Germinal center (tissue), 1 donor: ENCODE results near the gene RNF114.
"Not testable (repeated sequence)": the region's sequence is repeated elsewhere in the genome, so short reads cannot be mapped to it uniquely, and the experiment has no call there.

Source experiments
- DNase-seq: peaks from one replicate; pipeline ENCODE4 v3.0.0; 2012; ENCODE audit warnings: mixed read lengths, low spot score

RNF114 gene

DNA sequence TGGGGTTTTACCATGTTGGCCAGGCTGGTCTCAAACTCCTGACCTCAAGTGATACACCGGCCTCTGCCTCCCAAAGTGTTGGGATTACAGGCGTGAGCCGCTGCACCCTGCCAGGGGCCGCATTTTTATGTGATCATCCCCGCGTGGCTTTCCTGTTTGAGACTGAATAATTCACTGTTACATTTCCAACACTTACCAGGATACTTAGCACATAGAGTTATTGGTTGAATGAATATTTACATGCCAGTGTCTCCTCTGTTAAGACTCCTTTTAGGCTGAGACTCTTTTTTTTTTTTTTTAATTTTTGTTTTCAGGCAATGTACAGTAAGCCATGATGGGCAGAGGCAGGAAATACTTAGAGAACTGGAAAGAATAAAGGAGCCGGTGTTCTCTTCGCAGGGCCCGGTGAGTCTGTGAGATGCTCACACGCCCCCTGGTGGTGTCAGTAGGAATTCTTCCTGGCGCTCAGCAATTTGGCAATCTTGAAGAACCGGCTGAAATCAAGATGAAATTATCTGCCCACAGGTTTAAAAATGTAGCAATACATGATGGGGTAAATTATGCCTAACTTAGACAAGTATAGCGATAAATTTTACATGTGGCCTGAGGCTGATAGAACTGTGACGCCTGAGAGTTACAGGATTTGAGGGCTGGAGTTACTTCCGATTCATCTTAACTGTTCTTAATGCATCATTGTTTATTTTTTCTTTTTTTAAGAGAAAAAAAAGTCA lies 7.6 kb upstream of the RNF114 start:
- DNase-seq = peak; percentile 72

DNA sequence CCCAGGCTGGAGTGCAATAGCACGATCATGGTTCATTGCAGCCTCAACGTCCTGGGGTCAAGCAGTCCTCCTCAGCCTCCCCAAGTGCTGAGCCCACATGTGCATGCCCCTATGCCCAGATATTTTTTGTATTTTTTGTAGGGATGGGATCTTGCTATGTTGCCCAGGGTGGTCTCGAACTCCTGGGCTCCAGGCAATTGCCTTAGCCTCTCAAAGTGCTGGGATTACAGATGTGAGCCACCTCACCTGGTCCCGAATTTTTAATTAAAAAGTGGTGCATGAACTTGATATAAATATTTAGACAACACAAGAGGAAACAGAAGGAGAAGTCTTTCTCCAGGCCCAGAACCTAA lies 7.1 kb upstream of the RNF114 start:
- DNase-seq = no peak

- no peak for DNase-seq
These were observed 448 bp upstream of the RNF114 start for GRCh38 chr20:49935746-49936152.

GRCh38 chr20:49937027-49937929 lies 1.1 kb downstream of the RNF114 start:
- DNase-seq = peak; percentile 42

DNA sequence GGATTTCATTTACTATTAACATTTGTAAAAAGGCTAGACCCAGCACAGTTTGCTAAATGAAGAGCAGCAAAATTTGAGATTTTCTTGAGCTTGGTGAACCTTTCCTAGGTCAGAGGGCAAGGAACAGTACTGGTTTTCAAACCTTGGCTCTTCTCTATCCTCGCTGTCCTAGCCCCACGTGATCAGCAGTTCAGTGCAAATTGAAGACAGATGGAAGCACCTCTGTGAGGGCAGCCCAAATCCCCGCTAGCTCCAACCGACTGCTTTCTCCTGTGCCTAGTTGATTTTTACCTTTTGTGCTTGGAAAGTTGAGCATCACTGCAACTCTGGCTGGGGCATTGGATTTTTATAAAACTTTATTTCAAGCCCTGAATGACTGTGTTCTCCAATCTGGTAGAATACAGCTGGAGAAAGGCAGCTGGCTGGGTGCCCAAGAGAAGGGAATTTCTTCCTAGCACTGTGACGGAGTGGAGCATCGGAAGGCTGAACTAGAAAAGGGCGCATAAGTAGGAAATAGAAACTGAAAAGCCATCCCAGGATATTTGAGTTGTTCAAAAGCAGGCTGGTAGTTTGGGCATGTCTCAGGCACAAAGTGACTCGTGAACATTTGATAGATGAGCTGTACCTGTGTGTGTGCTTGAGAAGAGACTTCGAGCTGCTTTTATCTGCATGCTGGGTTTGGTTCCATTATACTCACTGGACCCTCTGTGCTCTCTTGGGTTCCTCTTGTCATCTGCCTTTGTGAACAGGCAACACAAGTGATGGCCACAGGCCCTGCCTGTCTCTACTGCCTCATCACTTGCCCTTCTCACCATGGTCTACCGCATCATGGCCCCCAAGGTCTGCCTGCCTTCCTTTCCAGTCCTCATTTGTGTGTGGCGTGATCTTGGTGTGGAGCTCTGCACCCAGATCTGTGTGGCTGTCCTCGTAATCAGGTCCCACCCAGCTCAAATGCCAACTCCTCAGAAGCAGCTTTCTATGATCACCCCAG lies 2.3 kb downstream of the RNF114 start:
- DNase-seq = no peak

DNA sequence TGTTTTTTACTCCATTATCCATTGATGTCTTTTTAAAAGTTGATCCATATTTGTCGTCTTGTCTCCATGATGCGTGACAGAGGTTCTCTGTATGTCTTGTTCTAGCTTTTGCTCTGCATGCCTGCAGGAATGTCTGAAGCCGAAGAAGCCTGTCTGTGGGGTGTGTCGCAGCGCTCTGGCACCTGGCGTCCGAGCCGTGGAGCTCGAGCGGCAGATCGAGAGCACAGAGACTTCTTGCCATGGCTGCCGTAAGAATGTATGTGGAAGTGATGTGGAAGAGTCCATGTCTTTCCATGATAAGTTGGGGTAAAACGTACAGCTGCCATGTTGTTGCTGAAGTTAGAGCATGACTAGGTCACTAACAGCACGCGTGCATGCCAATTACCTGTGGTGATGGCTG lies 5.3 kb downstream of the RNF114 start:
- no peak for DNase-seq

DNA sequence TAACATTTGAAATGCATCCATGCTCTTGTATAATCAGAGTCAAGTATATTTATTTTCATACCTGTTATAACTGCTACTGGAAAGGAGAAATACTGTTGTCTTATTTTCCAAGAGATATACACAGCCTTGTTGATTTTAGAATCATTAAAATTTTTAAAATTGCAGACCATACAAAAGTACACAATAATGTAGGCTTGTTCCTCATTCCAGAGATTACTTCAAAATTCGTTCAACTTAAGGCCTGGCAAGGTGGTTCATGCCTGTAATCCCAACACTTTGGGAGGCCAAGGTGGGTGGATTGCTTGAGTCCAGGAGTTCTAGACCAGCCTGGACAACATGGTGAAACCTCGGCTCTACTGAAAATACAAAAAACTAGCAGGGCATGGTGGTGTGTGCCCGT lies 6.1 kb downstream of the RNF114 start:
- DNase-seq = no peak

DNA sequence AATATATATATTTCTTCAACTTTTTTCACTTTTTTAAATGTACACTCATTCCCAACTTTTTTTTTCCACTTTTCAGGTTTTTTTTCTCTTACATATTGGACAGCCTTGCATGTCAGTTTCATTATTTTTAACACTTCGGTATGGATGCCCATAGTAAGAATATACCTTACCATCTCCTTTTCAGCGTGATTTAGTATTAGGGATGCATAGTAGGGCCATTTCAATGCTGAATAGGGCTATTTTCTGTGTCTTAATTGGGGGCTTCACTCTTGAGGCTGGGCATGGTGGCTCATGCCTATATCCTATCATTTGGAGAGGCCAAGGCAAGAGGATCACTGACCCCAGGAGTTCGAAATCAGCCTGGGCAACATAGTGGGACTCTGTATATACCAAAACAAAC lies 6.7 kb downstream of the RNF114 start:
- DNase-seq = no peak

DNA sequence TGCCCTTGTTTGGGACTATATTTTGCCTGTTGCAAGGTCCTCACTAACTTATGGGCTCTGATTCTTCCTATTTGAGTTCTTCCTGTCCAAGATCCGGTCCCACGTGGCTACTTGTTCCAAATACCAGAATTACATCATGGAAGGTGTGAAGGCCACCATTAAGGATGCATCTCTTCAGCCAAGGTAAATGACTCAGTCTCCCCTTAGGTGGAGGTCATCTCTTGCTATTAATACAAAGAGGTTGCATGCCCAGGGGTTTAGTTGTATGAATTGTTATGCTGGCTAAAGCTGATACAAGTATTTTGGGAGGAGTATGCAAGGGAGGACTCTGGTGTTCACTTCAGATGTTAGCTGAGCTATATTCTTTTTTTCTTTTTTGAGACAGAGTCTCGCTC lies 9.1 kb downstream of the RNF114 start:
- DNase-seq = no peak

DNA sequence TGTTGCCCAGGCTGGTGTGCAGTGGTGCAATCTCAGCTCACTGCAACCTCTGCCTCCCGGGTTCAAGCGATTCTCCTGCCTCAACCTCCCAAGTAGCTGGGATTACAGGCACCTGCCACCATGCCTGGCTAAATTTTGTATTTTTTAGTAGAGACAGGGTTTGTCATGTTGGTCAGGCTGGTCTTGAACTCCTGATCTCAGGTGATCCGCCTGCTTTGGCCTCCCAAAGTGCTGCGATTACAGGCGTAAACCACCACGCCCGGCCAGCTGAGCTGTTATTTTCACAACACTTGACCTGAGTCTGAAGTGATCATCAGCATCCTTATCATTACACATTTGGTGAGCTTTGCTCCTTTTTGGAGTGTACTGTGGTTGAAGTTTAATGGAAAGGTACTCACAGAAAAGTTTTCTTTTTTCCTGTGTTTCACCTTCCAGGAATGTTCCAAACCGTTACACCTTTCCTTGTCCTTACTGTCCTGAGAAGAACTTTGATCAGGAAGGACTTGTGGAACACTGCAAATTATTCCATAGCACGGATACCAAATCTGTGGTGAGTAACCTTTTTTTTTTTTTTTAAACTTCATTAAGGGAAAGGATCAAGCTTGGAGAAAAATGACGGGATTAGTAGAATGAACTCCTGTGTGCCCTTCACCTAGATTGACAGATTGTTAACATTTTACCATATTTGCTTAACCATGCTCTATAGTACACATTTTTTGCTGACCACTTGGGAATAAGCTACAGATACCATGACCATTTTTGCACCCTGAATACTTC lies 9.7 kb downstream of the RNF114 start:
- DNase-seq = no peak

DNA sequence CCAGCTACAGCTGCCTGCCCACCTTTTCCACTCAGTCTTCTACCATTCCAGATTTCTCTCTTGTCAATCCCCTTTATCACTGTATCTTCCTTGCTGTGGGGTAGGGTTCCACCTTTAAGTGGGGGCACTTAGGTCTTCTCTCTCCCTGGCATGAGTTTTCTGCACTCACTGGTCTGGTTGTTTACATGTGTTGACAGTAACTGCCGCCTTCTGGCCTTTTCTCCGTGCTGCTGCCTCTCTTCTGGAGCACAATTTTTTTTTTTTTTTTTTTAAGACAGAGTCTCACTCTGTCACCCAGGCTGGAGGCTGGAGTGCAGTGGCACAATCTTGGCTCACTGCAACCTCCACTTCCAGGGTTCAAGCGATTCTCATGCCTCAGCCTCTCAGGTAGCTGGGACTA lies 12.0 kb downstream of the RNF114 start:
- DNase-seq = no peak

- DNase-seq = no peak
These were observed 12.8 kb downstream of the RNF114 start for GRCh38 chr20:49948809-49949507.

- DNase-seq = no peak
These were observed 15.0 kb downstream of the RNF114 start for GRCh38 chr20:49951151-49951550.

- no peak for DNase-seq
These were observed 19.0 kb downstream of the RNF114 start for GRCh38 chr20:49955167-49955566.

GRCh38 chr20:49955830-49956396 lies 19.7 kb downstream of the RNF114 start:
- not testable (repeated sequence) for DNase-seq

DNA sequence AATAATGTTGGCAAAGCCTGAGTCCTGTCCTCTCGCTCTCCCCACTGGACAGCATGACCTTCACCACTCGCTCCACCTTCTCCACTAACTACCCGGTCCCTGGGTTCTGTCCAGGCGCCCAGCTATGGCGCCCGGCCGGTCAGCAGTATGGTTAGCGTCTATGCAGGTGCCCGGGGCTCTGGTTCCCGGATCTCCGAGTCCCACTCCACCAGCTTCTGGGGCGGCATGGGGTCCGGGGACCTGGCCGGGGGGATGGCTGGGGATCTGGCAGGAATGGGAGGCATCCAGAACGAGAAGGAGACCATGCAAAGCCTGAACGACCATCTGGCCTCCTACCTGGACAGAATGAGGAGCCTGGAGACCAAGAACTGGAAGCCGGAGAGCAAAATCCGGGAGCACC lies 20.5 kb downstream of the RNF114 start:
- DNase-seq = no peak

- not testable (repeated sequence) for DNase-seq
These were observed 21.1 kb downstream of the RNF114 start for GRCh38 chr20:49957089-49957938.

- DNase-seq = no peak
These were observed 25.2 kb downstream of the RNF114 start for GRCh38 chr20:49961413-49961812.

GRCh38 chr20:49964964-49965780 lies 29.0 kb downstream of the RNF114 start:
- DNase-seq = peak; percentile 40
